ENCODE results near the gene ROBO2. TPM values are rescaled to one million over a fixed set of nuclear protein-coding genes. Genes with fewer than 3 reads are reported as not detected.

ROBO2 gene
- total RNA-seq, 1 experiment from 2014 or later: not detected

DNA sequence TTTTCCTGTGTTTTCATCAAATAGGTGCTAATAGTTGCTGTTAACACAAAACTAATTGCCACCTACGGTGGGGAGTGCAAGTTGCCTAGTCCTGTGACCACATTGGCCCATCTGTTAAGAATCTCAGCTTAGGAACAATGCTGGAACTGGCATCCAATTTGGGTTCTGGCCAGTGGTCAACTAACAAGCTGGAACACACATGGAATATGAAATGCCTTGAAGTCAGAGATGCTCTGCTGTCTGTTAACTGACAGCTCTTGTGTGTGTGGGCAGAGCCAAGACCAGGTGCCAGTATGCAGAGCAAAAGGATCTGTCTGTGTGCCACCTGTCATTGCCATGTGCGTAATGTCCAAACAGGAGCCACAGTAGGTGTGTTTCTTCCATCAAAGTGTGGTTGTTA, 460.8 kb downstream of the ROBO2 start (continued):
- TF ChIP-seq CTCF (IDR thresholded peaks at IDR 0.05 in 2 of 3, conservative IDR thresholded peaks at IDR 0.05 in 1 of 3; ENCODE audit: borderline replicate concordance in 1 of 3, insufficient read depth in 1 of 3, low read depth in 2 of 3, low read length in 2 of 3) (no peak), POLR2A (IDR thresholded peaks at IDR 0.05; ENCODE audit: borderline replicate concordance, extremely low read depth, insufficient read depth, insufficient read length) (no peak), CEBPB (IDR thresholded peaks at IDR 0.05; ENCODE audit: low read depth) (no peak), SIN3A (IDR thresholded peaks at IDR 0.05; ENCODE audit: low read depth) (no peak), EZH2phosphoT487 (IDR thresholded peaks at IDR 0.05; ENCODE audit: borderline replicate concordance) (no peak), TCF7L2 (IDR thresholded peaks at IDR 0.05; ENCODE audit: borderline replicate concordance, extremely low read depth, insufficient read depth, insufficient read length) (no peak), EZH2 (IDR thresholded peaks at IDR 0.05) (no peak), FOSL1 (IDR thresholded peaks at IDR 0.05; ENCODE audit: low read depth) (no peak), ELF1 (IDR thresholded peaks at IDR 0.05; ENCODE audit: borderline replicate concordance, low read depth) (no peak), ZFX (IDR thresholded peaks at IDR 0.05) (no peak)

GRCh38 chr3:77506384-77506783, 466.5 kb downstream of the ROBO2 start:
- POLR2A ChIA-PET: no interaction called here
- BruUV-seq (replicated peaks): no TSS peak
- DNase-seq (ENCODE audit: low read depth, low spot score) (no peak), ATAC-seq (no peak)
- intact Hi-C loops (cut with micrococcal nuclease): no loop called here
- Histone ChIP-seq H3K36me3 (ENCODE audit: control insufficient read depth in 1 of 2, insufficient read depth in 2 of 2, low read length in 2 of 2) (no peaks in the 10 kb centered on the region), H3K4me2 (ENCODE audit: low read length) (no peak overlapping the region), H2AFZ (ENCODE audit: low read depth, low read length, poor library complexity, severe bottlenecking) (no peak overlapping the region), H3K9me3 (ENCODE audit: control insufficient read depth in 1 of 2, insufficient read depth in 1 of 2, low read depth in 1 of 2, low read length in 2 of 2) (peaks cover 15 to 20% of the 10 kb centered on the region in 2 experiments; a peak in 2 of 4 replicates), H3K4me3 (replicated peaks in 1 of 2; ENCODE audit: low read depth in 1 of 2, low read length in 2 of 2) (no peak overlapping the region), H3K9ac (ENCODE audit: low read length) (no peak overlapping the region), H3K27me3 (ENCODE audit: insufficient read depth, low read length) (no peaks in the 10 kb centered on the region), H4K20me1 (ENCODE audit: insufficient read depth) (no peaks in the 10 kb centered on the region), H3K79me2 (ENCODE audit: insufficient read depth, low read length) (no peaks in the 10 kb centered on the region), H3K9me2 (ENCODE audit: insufficient read depth) (no peaks in the 10 kb centered on the region), H3K27ac (ENCODE audit: low read depth, low read length) (no peak overlapping the region), H3K4me1 (ENCODE audit: control insufficient read depth in 1 of 2, insufficient read depth in 2 of 2, low read length in 2 of 2) (no peaks in the 10 kb centered on the region)
- CTCF ChIA-PET: no interaction called here
- RAD21 ChIA-PET (ENCODE audit: low non-redundant PET in 1 of 2, low total read pairs in 2 of 2, uncharacterized antibody in 2 of 2, unreplicated experiment in 2 of 2): no interaction called here
- TF ChIP-seq CTCF (IDR thresholded peaks at IDR 0.05 in 2 of 3, conservative IDR thresholded peaks at IDR 0.05 in 1 of 3; ENCODE audit: borderline replicate concordance in 1 of 3, insufficient read depth in 1 of 3, low read depth in 2 of 3, low read length in 2 of 3): no peak
- TF ChIP-seq, protein P1, sequence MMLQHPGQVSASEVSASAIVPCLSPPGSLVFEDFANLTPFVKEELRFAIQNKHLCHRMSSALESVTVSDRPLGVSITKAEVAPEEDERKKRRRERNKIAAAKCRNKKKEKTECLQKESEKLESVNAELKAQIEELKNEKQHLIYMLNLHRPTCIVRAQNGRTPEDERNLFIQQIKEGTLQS (IDR thresholded peaks at IDR 0.05): no peak
- no peak for TF ChIP-seq REST (IDR thresholded peaks at IDR 0.05; ENCODE audit: low read depth)
- TF ChIP-seq YY1 (IDR thresholded peaks at IDR 0.05; ENCODE audit: extremely low read depth, insufficient replicate concordance, low read depth, low read length): no peak
- no peak for TF ChIP-seq CEBPB (IDR thresholded peaks at IDR 0.05; ENCODE audit: low read depth)
- no peak for TF ChIP-seq ELF1 (IDR thresholded peaks at IDR 0.05; ENCODE audit: borderline replicate concordance, low read depth)
- TF ChIP-seq SRF (IDR thresholded peaks at IDR 0.05; ENCODE audit: low read depth): no peak
- TF ChIP-seq, protein P2, sequence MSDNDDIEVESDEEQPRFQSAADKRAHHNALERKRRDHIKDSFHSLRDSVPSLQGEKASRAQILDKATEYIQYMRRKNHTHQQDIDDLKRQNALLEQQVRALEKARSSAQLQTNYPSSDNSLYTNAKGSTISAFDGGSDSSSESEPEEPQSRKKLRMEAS (IDR thresholded peaks at IDR 0.05): no peak

All from HCT116 (cell line).